KMS-11 (cell line): Measurements from ENCODE around the gene TAF11L6.
"Not testable (repeated sequence)": the region's sequence is repeated elsewhere in the genome, so short reads cannot be mapped to it uniquely, and the experiment has no call there.

Experiments used
- H2AFZ ChIP-seq: fragments of 200-600 bp; sonication (generic); 2 replicates; pipeline ENCODE4 v1.6.1; 2016; ENCODE audit warnings: antibody characterized with exemption, mixed run types, low read depth
- H3K27ac ChIP-seq: fragments of 200-600 bp; sonication (generic); 2 replicates; pipeline ENCODE4 v1.6.1; 2016; ENCODE audit warnings: mild to moderate bottlenecking, mixed run types
- H3K27me3 ChIP-seq: fragments of 200-600 bp; sonication (generic); 2 replicates; pipeline ENCODE4 v1.6.1; 2017; ENCODE audit warnings: mild to moderate bottlenecking, low read depth, mixed run types, moderate library complexity; ENCODE audit not compliant: insufficient read depth
- H3K36me3 ChIP-seq: fragments of 200-600 bp; sonication (generic); 2 replicates; pipeline ENCODE4 v1.6.1; 2017; ENCODE audit warnings: mild to moderate bottlenecking, mixed run types; ENCODE audit not compliant: insufficient read depth
- H3K4me1 ChIP-seq: fragments of 200-600 bp; sonication (generic); 2 replicates; pipeline ENCODE4 v1.6.1; 2016; ENCODE audit warnings: mild to moderate bottlenecking, low read depth, mixed run types; ENCODE audit not compliant: poor library complexity, severe bottlenecking
- H3K4me2 ChIP-seq: fragments of 200-600 bp; sonication (generic); 2 replicates; pipeline ENCODE4 v1.7.0; 2016; ENCODE audit warnings: mild to moderate bottlenecking, mixed run types
- H3K4me3 ChIP-seq: fragments of 200-600 bp; sonication (generic); IDR thresholded peaks from 2 replicates; pipeline ENCODE4 v1.6.1; 2017; ENCODE audit warnings: low read depth, low read length, mixed read lengths; ENCODE audit not compliant: insufficient read depth
- H3K79me2 ChIP-seq: fragments of 200-600 bp; sonication (generic); 2 replicates; pipeline ENCODE4 v1.6.1; 2016; ENCODE audit warnings: low read depth, mixed run types; ENCODE audit not compliant: insufficient read depth
- H3K9ac ChIP-seq: fragments of 200-600 bp; sonication (generic); 2 replicates; pipeline ENCODE4 v1.6.1; 2016; ENCODE audit warnings: mild to moderate bottlenecking, mixed run types
- H4K20me1 ChIP-seq: fragments of 200-600 bp; sonication (generic); 2 replicates; pipeline ENCODE4 v1.6.1; 2016; ENCODE audit warnings: mild to moderate bottlenecking, mixed run types; ENCODE audit not compliant: insufficient read depth
- TF ChIP-seq, protein P1 (sequence below): fragments of 200-600 bp; sonication (generic); conservative IDR thresholded peaks from 2 replicates; pipeline ENCODE4 v1.6.1; 2017; ENCODE audit warnings: low read depth, mild to moderate bottlenecking, antibody characterized with exemption, low read length, moderate library complexity, mixed read lengths

Gene TAF11L6

DNA sequence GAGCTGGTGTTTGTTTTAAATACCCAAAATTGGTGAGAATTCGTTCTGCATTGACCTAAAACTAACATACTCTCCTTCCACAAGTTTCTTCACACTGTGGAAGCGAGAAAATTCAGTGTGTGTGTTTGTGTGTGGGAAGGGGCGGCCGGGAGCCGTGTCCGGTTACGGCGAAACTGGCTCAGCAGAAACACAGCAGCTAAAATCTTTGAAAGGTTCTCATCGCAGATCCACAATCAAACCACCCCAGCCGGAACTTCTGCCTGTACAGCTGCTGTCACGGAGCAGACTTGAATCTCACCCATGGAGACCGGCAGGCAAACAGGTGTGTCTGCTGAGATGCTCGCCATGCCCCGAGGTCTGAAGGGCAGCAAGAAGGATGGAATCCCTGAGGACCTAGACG is at the start of gene TAF11L6:
Gene TAF11L6, plus strand, starts transcription at position 301 of the 400 bp plus-strand sequence.
- H3K27me3 ChIP-seq, H3K4me2 ChIP-seq, H2AFZ ChIP-seq, H4K20me1 ChIP-seq, H3K4me1 ChIP-seq, H3K79me2 ChIP-seq, H3K27ac ChIP-seq, H3K4me3 ChIP-seq, H3K9ac ChIP-seq, H3K36me3 ChIP-seq: not testable (repeated sequence)

DNA sequence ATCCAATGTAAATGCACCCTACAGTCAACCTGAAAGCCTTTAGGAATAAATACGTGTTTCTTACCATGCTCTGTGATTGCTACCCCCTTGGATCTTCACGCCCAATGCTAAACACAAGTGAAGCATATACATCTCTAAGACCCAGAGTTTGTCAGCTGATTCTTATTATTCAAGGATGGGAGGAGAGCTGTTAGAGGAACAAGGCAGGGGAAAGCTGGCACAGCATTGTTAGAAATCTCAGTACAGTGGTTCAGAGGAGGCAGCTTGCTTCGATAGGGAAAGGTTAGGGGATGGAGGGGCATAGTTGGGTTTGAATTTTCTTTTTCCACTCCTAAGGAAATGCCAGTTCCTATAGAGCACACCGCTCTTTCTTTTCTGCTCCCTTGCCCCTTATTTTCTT is 47.1 kb upstream of the TAF11L6 start:
- Histone ChIP-seq H3K36me3 (no peaks in the 10 kb centered on the region), H4K20me1 (no peaks in the 10 kb centered on the region), H3K27me3 (no peaks in the 10 kb centered on the region), H3K79me2 (no peaks in the 10 kb centered on the region), H3K27ac (no peak overlapping the region), H3K4me3 (no peak overlapping the region), H3K4me2 (no peak overlapping the region), H3K9ac (no peak overlapping the region), H2AFZ (no peak overlapping the region), H3K4me1 (no peaks in the 10 kb centered on the region)
- TF ChIP-seq, protein P1, sequence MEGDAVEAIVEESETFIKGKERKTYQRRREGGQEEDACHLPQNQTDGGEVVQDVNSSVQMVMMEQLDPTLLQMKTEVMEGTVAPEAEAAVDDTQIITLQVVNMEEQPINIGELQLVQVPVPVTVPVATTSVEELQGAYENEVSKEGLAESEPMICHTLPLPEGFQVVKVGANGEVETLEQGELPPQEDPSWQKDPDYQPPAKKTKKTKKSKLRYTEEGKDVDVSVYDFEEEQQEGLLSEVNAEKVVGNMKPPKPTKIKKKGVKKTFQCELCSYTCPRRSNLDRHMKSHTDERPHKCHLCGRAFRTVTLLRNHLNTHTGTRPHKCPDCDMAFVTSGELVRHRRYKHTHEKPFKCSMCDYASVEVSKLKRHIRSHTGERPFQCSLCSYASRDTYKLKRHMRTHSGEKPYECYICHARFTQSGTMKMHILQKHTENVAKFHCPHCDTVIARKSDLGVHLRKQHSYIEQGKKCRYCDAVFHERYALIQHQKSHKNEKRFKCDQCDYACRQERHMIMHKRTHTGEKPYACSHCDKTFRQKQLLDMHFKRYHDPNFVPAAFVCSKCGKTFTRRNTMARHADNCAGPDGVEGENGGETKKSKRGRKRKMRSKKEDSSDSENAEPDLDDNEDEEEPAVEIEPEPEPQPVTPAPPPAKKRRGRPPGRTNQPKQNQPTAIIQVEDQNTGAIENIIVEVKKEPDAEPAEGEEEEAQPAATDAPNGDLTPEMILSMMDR = no peak

DNA sequence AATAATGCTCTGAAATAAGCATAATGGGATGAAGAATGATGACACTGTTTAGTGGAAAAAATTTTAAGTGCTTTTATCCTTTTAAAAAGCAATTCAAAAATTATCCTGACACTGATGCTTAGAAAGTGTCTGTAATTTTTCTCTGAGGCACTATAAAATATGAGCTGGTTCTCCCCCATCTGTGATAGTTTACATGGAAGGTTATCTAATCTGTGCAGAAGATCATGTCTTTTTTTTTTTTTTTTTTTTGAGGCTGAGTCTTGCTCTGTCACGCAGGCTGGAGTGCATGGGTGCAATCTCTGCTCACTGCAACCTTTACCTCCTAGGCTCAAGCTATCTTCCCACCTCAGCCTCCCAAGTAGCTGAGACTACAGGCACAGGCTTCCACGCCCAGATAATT is 45.7 kb upstream of the TAF11L6 start:
- TF ChIP-seq, protein P1 = no peak
- Histone ChIP-seq H3K9ac (no peak overlapping the region), H3K4me3 (no peak overlapping the region), H3K4me1 (no peaks in the 10 kb centered on the region), H3K79me2 (no peaks in the 10 kb centered on the region), H2AFZ (no peak overlapping the region), H3K36me3 (no peaks in the 10 kb centered on the region), H4K20me1 (no peaks in the 10 kb centered on the region), H3K27ac (no peak overlapping the region), H3K4me2 (no peak overlapping the region), H3K27me3 (no peaks in the 10 kb centered on the region)

DNA sequence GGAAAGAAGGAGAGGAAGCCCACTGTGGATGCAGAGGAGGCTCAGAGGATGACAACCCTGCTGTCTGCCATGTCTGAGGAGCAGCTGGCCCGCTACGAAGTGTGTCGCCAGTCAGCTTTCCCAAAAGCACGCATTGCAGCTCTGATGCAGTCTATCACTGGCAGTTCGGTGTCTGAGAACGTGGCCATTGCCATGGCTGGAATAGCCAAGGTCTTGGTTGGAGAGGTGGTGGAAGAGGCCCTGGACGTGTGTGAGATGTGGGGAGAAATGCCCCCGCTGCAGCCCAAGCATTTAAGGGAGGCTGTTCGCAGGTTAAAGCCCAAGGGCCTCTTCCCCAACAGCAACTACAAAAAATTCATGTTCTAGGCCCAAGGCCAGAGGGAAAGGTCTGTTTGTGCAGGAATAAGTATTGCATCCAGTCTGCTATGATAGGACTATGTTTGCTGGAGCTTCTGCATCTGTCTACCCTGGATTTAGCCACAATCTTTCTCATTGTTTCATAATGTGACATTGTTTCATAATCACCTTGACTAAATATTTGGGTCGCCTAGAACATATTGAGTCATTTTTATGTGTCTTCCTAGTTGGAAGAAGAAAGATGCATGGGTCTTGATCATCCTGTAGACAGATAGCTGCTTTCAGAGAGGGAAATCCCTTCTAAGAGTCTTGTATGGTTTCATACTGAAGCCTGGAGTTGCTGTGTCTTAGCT is 41.9 kb upstream of the TAF11L6 start:
- not testable (repeated sequence) for H3K9ac ChIP-seq, H2AFZ ChIP-seq, H3K79me2 ChIP-seq, H4K20me1 ChIP-seq, H3K36me3 ChIP-seq, H3K27me3 ChIP-seq, H3K4me3 ChIP-seq, H3K4me2 ChIP-seq, H3K4me1 ChIP-seq, H3K27ac ChIP-seq

DNA sequence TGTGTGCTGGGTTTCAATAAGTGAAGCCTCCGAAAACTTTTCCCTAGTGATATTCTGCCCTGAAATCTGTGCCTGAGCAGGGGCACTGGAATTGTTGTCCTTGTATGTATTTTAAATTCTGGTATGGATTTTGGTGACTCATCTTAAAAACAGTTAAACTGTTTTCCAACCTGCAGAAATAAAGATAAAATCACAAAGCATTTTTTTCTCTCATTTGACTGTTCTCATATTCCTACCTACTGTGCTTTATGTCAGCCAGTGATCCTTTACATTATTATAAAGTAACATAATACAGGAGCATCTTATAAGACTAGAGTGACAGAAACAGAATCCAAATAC is 41.3 kb upstream of the TAF11L6 start:
- no peaks in the 10 kb centered on the region for H3K27me3 ChIP-seq
- H3K27ac ChIP-seq = no peak overlapping the region
- no peak overlapping the region for H3K4me2 ChIP-seq
- no peak overlapping the region for H2AFZ ChIP-seq
- no peaks in the 10 kb centered on the region for H3K4me1 ChIP-seq
- no peak overlapping the region for H3K9ac ChIP-seq
- no peaks in the 10 kb centered on the region for H3K36me3 ChIP-seq
- no peak overlapping the region for H3K4me3 ChIP-seq
- TF ChIP-seq, protein P1 = no peak
- no peaks in the 10 kb centered on the region for H3K79me2 ChIP-seq
- H4K20me1 ChIP-seq = no peaks in the 10 kb centered on the region

DNA sequence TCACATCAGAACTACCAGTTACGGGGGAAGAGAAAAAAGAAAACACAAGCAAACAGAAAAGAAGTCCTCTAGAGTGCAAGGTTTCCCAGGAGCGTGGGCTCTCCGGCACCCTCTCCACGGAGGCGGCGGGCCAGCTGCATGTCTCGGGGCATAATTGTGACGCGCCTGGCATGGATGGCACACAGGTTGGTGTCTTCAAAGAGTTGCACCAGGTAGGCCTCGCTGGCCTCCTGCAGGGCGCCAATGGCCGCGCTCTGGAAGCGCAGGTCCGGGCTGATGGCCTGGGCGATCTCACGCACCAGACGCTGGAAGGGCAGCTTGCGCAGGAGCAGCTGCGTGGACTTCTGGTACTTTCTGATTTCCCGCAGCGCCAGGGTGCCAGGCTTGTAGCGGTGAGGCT is 37.2 kb upstream of the TAF11L6 start:
- not testable (repeated sequence) for H4K20me1 ChIP-seq, H3K27ac ChIP-seq, H3K4me2 ChIP-seq, H3K36me3 ChIP-seq, H3K4me1 ChIP-seq, H2AFZ ChIP-seq, H3K4me3 ChIP-seq, H3K79me2 ChIP-seq, H3K9ac ChIP-seq, H3K27me3 ChIP-seq
